Endodermal cell (in vitro differentiated cells): ENCODE measurements around the gene LPGAT1. TPM values are rescaled to one million over a fixed set of nuclear protein-coding genes. Genes with fewer than 3 reads are reported as not detected.

ENCODE experiments used
- DNase-seq: peaks from one replicate; pipeline ENCODE4 v3.0.0-alpha.2; 2017
- H3K27ac ChIP-seq: 2 replicates; pipeline ENCODE4 v1.5.1; 2013; ENCODE audit warnings: mild to moderate bottlenecking, low read depth, low read length, moderate library complexity
- H3K27me3 ChIP-seq: 2 replicates; pipeline ENCODE4 v1.6.1; 2013; ENCODE audit warnings: mild to moderate bottlenecking, low read length, moderate library complexity; ENCODE audit not compliant: insufficient read depth, control insufficient read depth, poor library complexity, severe bottlenecking
- H3K36me3 ChIP-seq: 2 replicates; pipeline ENCODE4 v1.7.0; 2013; ENCODE audit warnings: mild to moderate bottlenecking, low read length, moderate library complexity; ENCODE audit not compliant: control insufficient read depth, insufficient read depth
- H3K4me1 ChIP-seq: one replicate; pipeline ENCODE4 v1.7.0; 2013; ENCODE audit warnings: low read length; ENCODE audit not compliant: control insufficient read depth, insufficient read depth
- H3K4me3 ChIP-seq: 2 replicates; pipeline ENCODE4 v1.5.1; 2013; ENCODE audit warnings: mild to moderate bottlenecking, low read length, moderate library complexity
- H3K9ac ChIP-seq: 2 replicates; pipeline ENCODE4 v1.6.1; 2013; ENCODE audit warnings: mild to moderate bottlenecking, low read length, moderate library complexity; ENCODE audit not compliant: poor library complexity, severe bottlenecking; ENCODE audit errors: extremely low read depth
- H3K9me3 ChIP-seq: 2 replicates; pipeline ENCODE4 v1.6.1; 2013; ENCODE audit warnings: mild to moderate bottlenecking, low read length, moderate library complexity; ENCODE audit not compliant: control insufficient read depth
- H3K27ac Mint-ChIP-seq: 2 replicates; pipeline ENCODE4 v1.8.0; 2020; ENCODE audit warnings: mixed read lengths
- H3K27me3 Mint-ChIP-seq: 2 replicates; pipeline ENCODE4 v1.8.0; 2021; ENCODE audit warnings: mild to moderate bottlenecking, mixed read lengths; ENCODE audit not compliant: insufficient read depth
- H3K36me3 Mint-ChIP-seq: 2 replicates; pipeline ENCODE4 v1.8.0; 2020; ENCODE audit warnings: low read depth, mixed read lengths
- H3K4me1 Mint-ChIP-seq: 2 replicates; pipeline ENCODE4 v1.8.0; 2020; ENCODE audit warnings: mixed read lengths
- H3K4me3 Mint-ChIP-seq: 2 replicates; pipeline ENCODE4 v1.8.0; 2020; ENCODE audit warnings: mild to moderate bottlenecking, moderate library complexity, mixed read lengths
- H3K9me3 Mint-ChIP-seq: 2 replicates; pipeline ENCODE4 v1.8.0; 2020; ENCODE audit warnings: mild to moderate bottlenecking, mixed read lengths
- CTCF ChIP-seq: fragments of 200-600 bp; sonication (generic); conservative IDR thresholded peaks from 2 replicates; pipeline ENCODE4 v1.5.0; 2021; ENCODE audit warnings: antibody characterized with exemption, mild to moderate bottlenecking
- WGBS, 2 experiments: methylation state at CpG; one replicate each; pipeline versions ENCODE4 v1.1.5 to v1.1.7; 2013; ENCODE audit warnings: missing lambda C conversion rate in 2 of 2, mixed read lengths in 1 of 2; ENCODE audit not compliant: insufficient coverage in 1 of 2, insufficient read length in 1 of 2; 5-methylcytosine and 5-hydroxymethylcytosine counted together
- total RNA-seq, 2 donors: library from RNA; stranded (reverse); fragmentation: NEBNext Ultra II Directional in 1 of 2; extraction: Animal tissue kit (Norgen Biotek cat#: 25700) in 1 of 2; gene quantifications; 2 replicates in 1 of 2; 3 replicates in 1 of 2; pipeline ENCODE4 v1.2.1, GENCODE V29; 2021

LPGAT1 gene
- total RNA-seq, 2 donors from 2014 or later: 57.0 to 66.9 TPM

DNA sequence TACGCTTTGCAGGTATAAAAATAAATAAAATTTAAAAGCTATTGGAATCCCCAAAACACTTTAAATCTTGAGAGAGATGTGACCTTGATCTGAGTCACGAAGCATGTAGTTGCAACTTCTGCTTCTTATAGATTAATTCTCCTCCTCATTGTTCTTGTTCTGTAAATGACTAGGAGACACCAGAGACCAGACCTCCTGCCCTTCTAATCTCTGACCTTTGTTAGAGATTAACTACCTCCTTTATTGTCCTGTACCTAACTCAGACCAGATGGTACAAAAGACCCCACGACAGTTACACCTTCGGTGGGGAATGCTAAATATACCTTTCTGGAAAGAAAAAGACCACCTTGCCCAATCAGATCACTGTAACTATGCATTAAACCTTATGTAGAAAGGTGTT lies 78.2 kb downstream of the LPGAT1 start:
- Histone ChIP-seq H3K4me3 (peak overlapping the region; percentile 72), H3K9ac (peak overlapping the region; percentile 26), H3K27ac (peak overlapping the region; percentile 7), H3K27me3 (no peaks in the 10 kb centered on the region), H3K36me3 (peaks cover 37% of the 10 kb centered on the region), H3K4me1 (peaks cover 17% of the 10 kb centered on the region), H3K9me3 (peaks cover 3% of the 10 kb centered on the region)
- WGBS, 2 experiments: 59 to 90% methylated on average over 2 to 4 of the region's 4 CpGs
- H3K27ac Mint-ChIP-seq: peak overlapping the region; percentile 63
- no peaks in the 10 kb centered on the region for H3K27me3 Mint-ChIP-seq
- no peak for TF ChIP-seq CTCF
- DNase-seq: no peak
- H3K4me3 Mint-ChIP-seq: no peak overlapping the region
- peaks cover under 1% of the 10 kb centered on the region for H3K9me3 Mint-ChIP-seq
- H3K36me3 Mint-ChIP-seq: peaks cover 23% of the 10 kb centered on the region
- H3K4me1 Mint-ChIP-seq: peaks cover 52% of the 10 kb centered on the region

GRCh38 chr1:211751438-211751837 lies 79.1 kb downstream of the LPGAT1 start:
- no peak for DNase-seq
- H3K4me1 ChIP-seq: peaks cover 17% of the 10 kb centered on the region
- H3K9me3 ChIP-seq: no peaks in the 10 kb centered on the region
- Mint-ChIP-seq H3K9me3 (no peaks in the 10 kb centered on the region), H3K4me3 (peak overlapping the region; percentile 9), H3K4me1 (peaks cover 49% of the 10 kb centered on the region), H3K36me3 (peaks cover 16% of the 10 kb centered on the region), H3K27me3 (no peaks in the 10 kb centered on the region), H3K27ac (peak overlapping the region; percentile 53)
- no peak overlapping the region for H3K27ac ChIP-seq
- peaks cover 36% of the 10 kb centered on the region for H3K36me3 ChIP-seq
- 60 to 74% methylated on average over 2 to 3 of the region's 3 CpGs for WGBS, 2 experiments
- H3K4me3 ChIP-seq: peak overlapping the region; percentile 72
- H3K27me3 ChIP-seq: no peaks in the 10 kb centered on the region
- TF ChIP-seq CTCF: no peak
- no peak overlapping the region for H3K9ac ChIP-seq

GRCh38 chr1:211750599-211750998 lies 80.0 kb downstream of the LPGAT1 start:
- Mint-ChIP-seq H3K4me1 (peaks cover 51% of the 10 kb centered on the region), H3K27ac (peak overlapping the region; percentile 71), H3K4me3 (peak overlapping the region; percentile 9), H3K9me3 (no peaks in the 10 kb centered on the region), H3K27me3 (no peaks in the 10 kb centered on the region), H3K36me3 (peaks cover 16% of the 10 kb centered on the region)
- Histone ChIP-seq H3K27ac (peak overlapping the region; percentile 29), H3K4me1 (peaks cover 17% of the 10 kb centered on the region), H3K9me3 (no peaks in the 10 kb centered on the region), H3K9ac (no peak overlapping the region), H3K36me3 (peaks cover 34% of the 10 kb centered on the region), H3K27me3 (no peaks in the 10 kb centered on the region), H3K4me3 (peak overlapping the region; percentile 13)
- no peak for TF ChIP-seq CTCF
- DNase-seq: no peak
- WGBS, 2 experiments: 23% methylated on average over 1 of the region's 1 CpG; no CpG with 5 or more reads in 1 of the 2 experiments
